Endothelial cell (in vitro differentiated cells): ENCODE measurements around the gene CYTH1. TPM values are rescaled to one million over a fixed set of nuclear protein-coding genes. Genes with fewer than 3 reads are reported as not detected.

ENCODE experiments used
- DNase-seq: peaks from one replicate; pipeline ENCODE4 v3.0.0; 2021; ENCODE audit warnings: low spot score
- H3K27ac Mint-ChIP-seq: one replicate; pipeline ENCODE4 v1.8.0; 2021; ENCODE audit warnings: mixed read lengths, inconsistent platforms; ENCODE audit not compliant: unreplicated experiment
- H3K27me3 Mint-ChIP-seq: one replicate; pipeline ENCODE4 v1.8.0; 2021; ENCODE audit warnings: mild to moderate bottlenecking, moderate library complexity, mixed read lengths, inconsistent platforms; ENCODE audit not compliant: unreplicated experiment
- H3K36me3 Mint-ChIP-seq: one replicate; pipeline ENCODE4 v1.8.0; 2021; ENCODE audit warnings: mild to moderate bottlenecking, low read depth, mixed read lengths, inconsistent platforms; ENCODE audit not compliant: unreplicated experiment
- H3K4me1 Mint-ChIP-seq: one replicate; pipeline ENCODE4 v1.8.0; 2021; ENCODE audit warnings: mild to moderate bottlenecking, mixed read lengths, inconsistent platforms; ENCODE audit not compliant: unreplicated experiment
- H3K4me3 Mint-ChIP-seq: one replicate; pipeline ENCODE4 v1.8.0; 2021; ENCODE audit warnings: mild to moderate bottlenecking, mixed read lengths, inconsistent platforms; ENCODE audit not compliant: unreplicated experiment
- H3K9me3 Mint-ChIP-seq: one replicate; pipeline ENCODE4 v1.8.0; 2021; ENCODE audit warnings: mixed read lengths, inconsistent platforms; ENCODE audit not compliant: unreplicated experiment
- total RNA-seq: library from RNA; stranded (reverse); fragmentation: NEBNext Ultra II Directional; extraction: Animal tissue kit (Norgen Biotek cat#: 25700); gene quantifications from one replicate; pipeline ENCODE4 v1.2.1, GENCODE V29; 2021; ENCODE audit not compliant: unreplicated experiment
- TF ChIP-seq, protein P1 (sequence below): fragments of 200-600 bp; sonication (generic); IDR thresholded peaks from one replicate; pipeline ENCODE4 v1.5.0; 2021; ENCODE audit warnings: antibody characterized with exemption; ENCODE audit not compliant: unreplicated experiment

Gene CYTH1
- total RNA-seq, 1 donor from 2014 or later: 73.3 TPM

DNA sequence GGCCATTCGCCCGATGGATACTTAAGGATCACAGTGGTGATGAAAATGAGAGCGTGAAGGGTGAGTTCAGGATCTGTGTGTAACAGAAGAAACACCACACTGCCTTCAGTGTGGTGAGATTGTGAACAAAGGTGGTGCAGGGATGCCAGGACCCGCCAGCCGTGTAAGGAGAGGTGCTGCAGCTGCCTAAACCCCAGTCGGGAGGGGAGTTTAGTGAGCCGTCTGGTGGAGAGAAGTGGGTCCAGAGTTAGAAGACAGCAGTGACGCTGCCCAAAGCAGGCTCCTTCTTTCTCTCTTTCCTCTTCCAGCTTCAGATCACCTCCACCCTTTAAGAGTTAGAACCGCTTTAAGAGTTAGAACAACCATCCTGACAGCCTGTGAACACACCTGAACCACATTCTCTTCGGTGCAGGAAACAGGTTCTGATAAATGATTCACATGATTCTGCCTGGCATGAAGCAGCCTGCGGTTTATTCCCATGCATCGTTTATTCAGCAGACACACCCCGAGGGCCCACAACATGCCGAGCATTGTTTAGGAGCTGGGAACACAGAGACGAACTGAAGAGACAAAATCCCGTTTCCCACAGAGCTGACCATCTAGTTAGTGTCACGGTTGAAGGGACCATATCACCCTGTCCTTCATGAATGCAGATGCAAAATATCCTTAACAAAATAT, 120.8 kb downstream of the CYTH1 start:
- TF ChIP-seq, protein P1, sequence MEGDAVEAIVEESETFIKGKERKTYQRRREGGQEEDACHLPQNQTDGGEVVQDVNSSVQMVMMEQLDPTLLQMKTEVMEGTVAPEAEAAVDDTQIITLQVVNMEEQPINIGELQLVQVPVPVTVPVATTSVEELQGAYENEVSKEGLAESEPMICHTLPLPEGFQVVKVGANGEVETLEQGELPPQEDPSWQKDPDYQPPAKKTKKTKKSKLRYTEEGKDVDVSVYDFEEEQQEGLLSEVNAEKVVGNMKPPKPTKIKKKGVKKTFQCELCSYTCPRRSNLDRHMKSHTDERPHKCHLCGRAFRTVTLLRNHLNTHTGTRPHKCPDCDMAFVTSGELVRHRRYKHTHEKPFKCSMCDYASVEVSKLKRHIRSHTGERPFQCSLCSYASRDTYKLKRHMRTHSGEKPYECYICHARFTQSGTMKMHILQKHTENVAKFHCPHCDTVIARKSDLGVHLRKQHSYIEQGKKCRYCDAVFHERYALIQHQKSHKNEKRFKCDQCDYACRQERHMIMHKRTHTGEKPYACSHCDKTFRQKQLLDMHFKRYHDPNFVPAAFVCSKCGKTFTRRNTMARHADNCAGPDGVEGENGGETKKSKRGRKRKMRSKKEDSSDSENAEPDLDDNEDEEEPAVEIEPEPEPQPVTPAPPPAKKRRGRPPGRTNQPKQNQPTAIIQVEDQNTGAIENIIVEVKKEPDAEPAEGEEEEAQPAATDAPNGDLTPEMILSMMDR: no peak
- no peak for DNase-seq
- H3K4me1 Mint-ChIP-seq: peaks cover 23% of the 10 kb centered on the region
- no peak overlapping the region for H3K4me3 Mint-ChIP-seq
- H3K36me3 Mint-ChIP-seq: no peaks in the 10 kb centered on the region
- H3K27me3 Mint-ChIP-seq: peaks cover 14% of the 10 kb centered on the region
- H3K27ac Mint-ChIP-seq: peak overlapping the region; percentile 52
- H3K9me3 Mint-ChIP-seq: no peaks in the 10 kb centered on the region

DNA sequence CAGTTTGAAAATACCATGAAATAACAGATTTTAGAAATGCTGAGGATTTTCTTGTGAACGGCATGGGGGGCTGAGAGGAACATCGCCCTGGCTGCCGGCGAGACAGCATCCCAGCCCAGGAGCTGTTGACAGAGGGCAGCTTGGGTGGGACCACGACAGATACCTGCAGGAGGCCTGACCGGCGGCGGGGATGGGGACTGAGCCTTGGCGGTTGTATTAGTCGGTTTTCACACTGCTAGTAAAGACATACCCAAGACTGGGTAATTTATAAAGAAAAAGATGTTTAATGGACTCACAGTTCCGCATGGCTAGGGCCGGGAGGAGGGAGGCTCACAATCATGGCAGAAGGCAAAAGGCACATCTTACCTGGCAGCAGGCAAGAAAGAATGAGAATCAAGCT, 122.5 kb downstream of the CYTH1 start:
- Mint-ChIP-seq H3K36me3 (no peaks in the 10 kb centered on the region), H3K9me3 (no peaks in the 10 kb centered on the region), H3K4me1 (peaks cover 6% of the 10 kb centered on the region), H3K27ac (no peak overlapping the region), H3K4me3 (no peak overlapping the region), H3K27me3 (peaks cover 6% of the 10 kb centered on the region)
- TF ChIP-seq, protein P1: no peak
- DNase-seq: no peak

DNA sequence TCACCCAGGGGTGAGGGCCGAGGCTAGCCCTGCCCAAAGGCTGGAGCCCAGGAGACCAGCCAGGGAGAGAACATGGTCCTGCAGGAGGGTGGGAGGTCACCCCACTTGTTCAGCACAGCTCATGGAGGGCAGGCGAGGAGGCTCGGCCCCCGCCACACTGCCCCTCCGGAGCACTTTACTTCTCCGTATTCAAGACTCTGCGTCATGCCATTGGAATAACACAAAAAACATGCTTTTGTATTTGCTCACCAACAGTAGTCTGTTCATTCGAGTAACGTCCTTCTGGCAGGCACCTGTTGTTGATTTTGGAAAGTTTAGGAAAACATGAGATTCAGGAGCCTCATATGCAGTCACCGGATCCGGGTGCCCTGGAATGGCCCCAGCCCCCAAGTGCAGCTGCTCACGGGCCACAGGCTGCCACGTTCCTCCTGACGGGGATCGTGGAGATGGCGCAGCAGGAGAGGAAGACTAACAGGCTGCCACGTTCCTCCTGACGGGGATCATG, 123.7 kb downstream of the CYTH1 start:
- Mint-ChIP-seq H3K9me3 (no peaks in the 10 kb centered on the region), H3K4me3 (no peak overlapping the region), H3K27ac (no peak overlapping the region), H3K27me3 (peaks cover 6% of the 10 kb centered on the region), H3K36me3 (no peaks in the 10 kb centered on the region), H3K4me1 (peaks cover 4% of the 10 kb centered on the region)
- DNase-seq: no peak
- TF ChIP-seq, protein P1: no peak

DNA sequence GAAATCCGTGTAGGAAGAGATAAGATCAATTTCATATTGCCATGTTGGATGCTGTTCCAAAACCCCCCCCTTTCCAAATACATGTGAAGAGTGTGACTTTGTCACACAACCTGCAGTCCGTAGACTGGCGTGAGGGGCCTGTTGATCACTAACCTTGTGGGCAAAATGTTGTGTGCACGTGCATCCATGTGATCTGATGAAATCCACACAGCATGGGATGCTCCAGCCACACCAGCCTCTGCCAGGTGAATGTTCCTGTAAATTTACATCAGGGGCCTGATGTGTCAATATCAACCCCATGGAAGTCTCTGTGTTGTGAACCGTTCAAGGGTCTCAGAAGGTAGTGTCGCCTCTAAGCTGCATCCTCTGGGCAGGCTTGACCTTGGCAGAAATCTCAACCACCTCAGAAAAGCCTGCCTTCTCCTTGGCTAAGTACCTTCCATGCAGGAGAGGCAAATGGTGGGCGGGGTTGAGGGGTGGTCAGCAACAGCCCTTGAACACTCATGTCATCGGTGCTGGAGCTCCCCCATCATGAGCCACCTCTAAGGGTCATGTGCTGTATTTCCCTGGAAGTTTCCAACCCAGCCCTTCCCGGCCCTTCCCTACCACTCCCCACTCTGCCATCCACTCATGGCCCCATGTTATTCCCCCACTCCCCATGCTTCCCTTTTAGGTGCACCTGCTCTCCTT, 126.7 kb downstream of the CYTH1 start:
- no peaks in the 10 kb centered on the region for H3K36me3 Mint-ChIP-seq
- H3K27me3 Mint-ChIP-seq: peaks cover 2% of the 10 kb centered on the region
- no peaks in the 10 kb centered on the region for H3K9me3 Mint-ChIP-seq
- TF ChIP-seq, protein P1: no peak
- no peaks in the 10 kb centered on the region for H3K4me1 Mint-ChIP-seq
- H3K4me3 Mint-ChIP-seq: no peak overlapping the region
- DNase-seq: no peak
- H3K27ac Mint-ChIP-seq: no peak overlapping the region

DNA sequence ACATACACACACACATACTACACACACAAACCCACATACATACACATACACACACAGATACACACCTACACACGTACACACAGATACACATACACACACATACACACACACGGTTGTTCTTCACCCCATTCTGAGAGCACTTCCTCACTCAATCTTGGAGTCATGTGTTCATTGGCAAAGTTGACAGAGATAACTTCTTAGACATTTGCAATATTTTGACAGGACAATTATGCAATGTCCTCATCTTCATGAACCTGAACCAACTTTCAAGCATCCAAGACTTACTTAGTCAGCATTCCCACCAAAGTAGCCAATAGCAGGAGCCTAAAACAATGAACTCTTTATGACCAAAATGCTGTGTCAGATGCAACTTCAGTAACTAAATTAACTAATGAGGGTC, 127.7 kb downstream of the CYTH1 start:
- TF ChIP-seq, protein P1: no peak
- no peak overlapping the region for H3K27ac Mint-ChIP-seq
- H3K4me3 Mint-ChIP-seq: no peak overlapping the region
- peaks cover 2% of the 10 kb centered on the region for H3K27me3 Mint-ChIP-seq
- no peak for DNase-seq
- no peaks in the 10 kb centered on the region for H3K9me3 Mint-ChIP-seq
- no peaks in the 10 kb centered on the region for H3K36me3 Mint-ChIP-seq
- no peaks in the 10 kb centered on the region for H3K4me1 Mint-ChIP-seq
